HAP-1 (cell line): ENCODE results near the gene DRC1.
"Not testable (repeated sequence)": the region's sequence is repeated elsewhere in the genome, so short reads cannot be mapped to it uniquely, and the experiment has no call there.

Source experiments
- DNase-seq, 2 experiments: peaks; one replicate each; pipeline ENCODE4 v3.0.0-alpha.2; 2016 to 2020; ENCODE audit warnings: low spot score in 2 of 2
- H3K27me3 ChIP-seq: fragments of 250-450 bp; sonication (Bioruptor Pico); 2 replicates; pipeline ENCODE4 v1.5.1; 2020; ENCODE audit warnings: low read depth, mild to moderate bottlenecking, moderate library complexity
- H3K36me3 ChIP-seq: fragments of 250-450 bp; sonication (Bioruptor Pico); replicated peaks from 2 replicates; pipeline ENCODE4 v1.5.1; 2020; ENCODE audit warnings: mild to moderate bottlenecking
- H3K4me1 ChIP-seq: fragments of 250-450 bp; sonication (Bioruptor Pico); 2 replicates; pipeline ENCODE4 v1.5.1; 2020; ENCODE audit warnings: mild to moderate bottlenecking
- H3K4me3 ChIP-seq: fragments of 250-450 bp; sonication (Bioruptor Pico); 2 replicates; pipeline ENCODE4 v1.5.1; 2020; ENCODE audit warnings: mild to moderate bottlenecking, moderate library complexity
- H3K9me3 ChIP-seq: fragments of 250-450 bp; sonication (Bioruptor Pico); 2 replicates; pipeline ENCODE4 v1.5.1; 2020; ENCODE audit warnings: mild to moderate bottlenecking, moderate library complexity
- in situ Hi-C: fragments of 300-500 bp; cut with MboI; formaldehyde crosslinking; loops from 3 replicates; pipeline ENCODE4 v1.14.3; 2020; ENCODE audit warnings: low sequenced_read_pairs, inconsistent platforms, mixed read lengths

Gene DRC1

GRCh38 chr2:26401739-26402541 lies at the start of gene DRC1:
Gene DRC1 (plus strand): TSS chr2:26401920. CDS start chr2:26401990, 70 bp downstream.
- no peak within 1 kb of the TSS for H3K4me3 ChIP-seq
- DNase-seq = no peak
- in situ Hi-C loops = no loop called here

GRCh38 chr2:26352892-26353291 lies 48.8 kb upstream of the DRC1 start:
- H3K4me3 ChIP-seq = no peak overlapping the region
- no peak for DNase-seq
- H3K27me3 ChIP-seq = no peaks in the 10 kb centered on the region
- H3K4me1 ChIP-seq = peaks cover 6% of the 10 kb centered on the region
- in situ Hi-C loops = no loop called here
- 0 out of 2 replicates have a peak, but pooled peaks cover 4% of the 10 kb centered on the region for H3K36me3 ChIP-seq
- no peaks in the 10 kb centered on the region for H3K9me3 ChIP-seq

More at GRCh38 chr2:26401739-26402541, at the start of gene DRC1:
- H3K36me3 ChIP-seq = no peaks in the 10 kb centered on the region
- H3K9me3 ChIP-seq = no peaks in the 10 kb centered on the region
- no peaks in the 10 kb centered on the region for H3K27me3 ChIP-seq
- H3K4me1 ChIP-seq = no peaks in the 10 kb centered on the region

GRCh38 chr2:26354469-26354868 lies 47.3 kb upstream of the DRC1 start:
- H3K27me3 ChIP-seq, DNase-seq, H3K9me3 ChIP-seq, in situ Hi-C loops, H3K4me3 ChIP-seq, H3K36me3 ChIP-seq, H3K4me1 ChIP-seq: not testable (repeated sequence)

- no peaks in the 10 kb centered on the region for H3K4me1 ChIP-seq
- H3K36me3 ChIP-seq = 0 out of 2 replicates have a peak, but pooled peaks cover 4% of the 10 kb centered on the region
- H3K9me3 ChIP-seq = no peaks in the 10 kb centered on the region
- no peak overlapping the region for H3K4me3 ChIP-seq
- DNase-seq = no peak
- H3K27me3 ChIP-seq = no peaks in the 10 kb centered on the region
- in situ Hi-C loops = no loop called here
These were observed 46.4 kb upstream of the DRC1 start for GRCh38 chr2:26355038-26355995.

GRCh38 chr2:26356111-26356510 lies 45.6 kb upstream of the DRC1 start:
- Histone ChIP-seq H3K4me3 (no peak overlapping the region), H3K9me3 (no peaks in the 10 kb centered on the region), H3K4me1 (no peaks in the 10 kb centered on the region), H3K36me3 (0 out of 2 replicates have a peak, but pooled peaks cover 4% of the 10 kb centered on the region), H3K27me3 (no peaks in the 10 kb centered on the region)
- in situ Hi-C loops = no loop called here
- no peak for DNase-seq

- in situ Hi-C loops = no loop called here
- H3K4me3 ChIP-seq = no peak overlapping the region
- 0 out of 2 replicates have a peak, but pooled peaks cover 4% of the 10 kb centered on the region for H3K36me3 ChIP-seq
- no peaks in the 10 kb centered on the region for H3K27me3 ChIP-seq
- H3K4me1 ChIP-seq = no peaks in the 10 kb centered on the region
- no peak for DNase-seq
- no peaks in the 10 kb centered on the region for H3K9me3 ChIP-seq
These were observed 44.9 kb upstream of the DRC1 start for GRCh38 chr2:26356771-26357170.

GRCh38 chr2:26359886-26360473 lies 41.7 kb upstream of the DRC1 start:
- no peak overlapping the region for H3K4me3 ChIP-seq
- H3K36me3 ChIP-seq = 0 out of 2 replicates have a peak, but pooled peaks cover 4% of the 10 kb centered on the region
- H3K9me3 ChIP-seq = no peaks in the 10 kb centered on the region
- H3K4me1 ChIP-seq = no peaks in the 10 kb centered on the region
- no peaks in the 10 kb centered on the region for H3K27me3 ChIP-seq
- DNase-seq = no peak
- in situ Hi-C loops = no loop called here

- Histone ChIP-seq H3K27me3 (no peaks in the 10 kb centered on the region), H3K36me3 (peaks cover 15% of the 10 kb centered on the region), H3K4me3 (no peak overlapping the region), H3K4me1 (no peaks in the 10 kb centered on the region), H3K9me3 (no peaks in the 10 kb centered on the region)
- no peak for DNase-seq
- in situ Hi-C loops = no loop called here
These were observed 38.4 kb upstream of the DRC1 start for GRCh38 chr2:26363323-26363722.

- Histone ChIP-seq H3K36me3 (peaks cover 15% of the 10 kb centered on the region), H3K4me3 (no peak overlapping the region), H3K27me3 (no peaks in the 10 kb centered on the region), H3K4me1 (no peaks in the 10 kb centered on the region), H3K9me3 (no peaks in the 10 kb centered on the region)
- DNase-seq = no peak
- in situ Hi-C loops = no loop called here
These were observed 37.8 kb upstream of the DRC1 start for GRCh38 chr2:26363958-26364357.

- Histone ChIP-seq H3K27me3 (no peaks in the 10 kb centered on the region), H3K36me3 (peaks cover 21% of the 10 kb centered on the region), H3K9me3 (no peaks in the 10 kb centered on the region), H3K4me1 (no peaks in the 10 kb centered on the region; the same call in 1 of the 2 replicates), H3K4me3 (no peak overlapping the region)
- in situ Hi-C loops = no loop called here
- no peak for DNase-seq
These were observed 37.1 kb upstream of the DRC1 start for GRCh38 chr2:26364669-26365068.

GRCh38 chr2:26366957-26367356 lies 34.8 kb upstream of the DRC1 start:
- Histone ChIP-seq H3K36me3 (peaks cover 22% of the 10 kb centered on the region), H3K4me1 (no peaks in the 10 kb centered on the region; the same call in 1 of the 2 replicates), H3K27me3 (no peaks in the 10 kb centered on the region), H3K9me3 (no peaks in the 10 kb centered on the region), H3K4me3 (no peak overlapping the region)
- in situ Hi-C loops = no loop called here
- no peak for DNase-seq

- in situ Hi-C loops, H3K27me3 ChIP-seq, H3K4me3 ChIP-seq, H3K4me1 ChIP-seq, H3K9me3 ChIP-seq, DNase-seq: not testable (repeated sequence)
- H3K36me3 ChIP-seq = peaks cover 37% of the 10 kb centered on the region
These were observed 32.1 kb upstream of the DRC1 start for GRCh38 chr2:26369664-26370063.

GRCh38 chr2:26370909-26371308 lies 30.8 kb upstream of the DRC1 start:
- DNase-seq, in situ Hi-C loops, H3K27me3 ChIP-seq, H3K4me3 ChIP-seq, H3K4me1 ChIP-seq, H3K9me3 ChIP-seq: not testable (repeated sequence)
- H3K36me3 ChIP-seq = peaks cover 47% of the 10 kb centered on the region
